Inflammatory macrophage (primary cell): ENCODE data around the gene RPL37.
"Not testable (repeated sequence)": the region's sequence is repeated elsewhere in the genome, so short reads cannot be mapped to it uniquely, and the experiment has no call there.

Source experiments
- DNase-seq, 2 donors: peaks; one replicate each; pipeline ENCODE4 v3.0.0-alpha.2; 2020 to 2022
- total RNA-seq, 18 experiments: gene quantifications; one replicate each; lab custom pipeline; 2026; ENCODE audit warnings: mixed read lengths in 6 of 18, inconsistent platforms in 2 of 18; lab: John Stamatoyannopoulos, UW

RPL37 gene
- total RNA-seq: 159 to 325 (median 258) reads per million in 18 experiments

GRCh38 chr5:40834849-40835787 lies at the start of gene RPL37:
RPL37 (minus strand) TSS chr5:40835222; CDS start chr5:40835185, 37 bp downstream.
- peak; percentile 97 to 98 for DNase-seq

- not testable (repeated sequence) for DNase-seq
Measured at GRCh38 chr5:40883051-40883450, 48.0 kb upstream of the RPL37 start.

- no peak for DNase-seq
Measured at GRCh38 chr5:40882291-40882690, 47.3 kb upstream of the RPL37 start.

GRCh38 chr5:40879163-40879942 lies 44.3 kb upstream of the RPL37 start:
- DNase-seq: peak in 1 of 2 donors; percentile 46

GRCh38 chr5:40877371-40877988 lies 42.5 kb upstream of the RPL37 start:
- no peak for DNase-seq

GRCh38 chr5:40875958-40876357 lies 40.9 kb upstream of the RPL37 start:
- no peak for DNase-seq

GRCh38 chr5:40873286-40873880 lies 38.4 kb upstream of the RPL37 start:
- peak; percentile 18 to 31 for DNase-seq

GRCh38 chr5:40872253-40872652 lies 37.2 kb upstream of the RPL37 start:
- not testable (repeated sequence) for DNase-seq

GRCh38 chr5:40871177-40871576 lies 36.2 kb upstream of the RPL37 start:
- DNase-seq: no peak

GRCh38 chr5:40869384-40869783 lies 34.4 kb upstream of the RPL37 start:
- DNase-seq: no peak

- DNase-seq: no peak
Measured at GRCh38 chr5:40866844-40867243, 31.8 kb upstream of the RPL37 start.

GRCh38 chr5:40865004-40865403 lies 30.0 kb upstream of the RPL37 start:
- not testable (repeated sequence) for DNase-seq

- DNase-seq: no peak
Measured at GRCh38 chr5:40860711-40861110, 25.7 kb upstream of the RPL37 start.

- DNase-seq: no peak
Measured at GRCh38 chr5:40853632-40854192, 18.7 kb upstream of the RPL37 start.

GRCh38 chr5:40847525-40847924 lies 12.5 kb upstream of the RPL37 start:
- DNase-seq: no peak

- no peak for DNase-seq
Measured at GRCh38 chr5:40846371-40846770, 11.3 kb upstream of the RPL37 start.

- no peak for DNase-seq
Measured at GRCh38 chr5:40844565-40844964, 9.5 kb upstream of the RPL37 start.

GRCh38 chr5:40842351-40842750 lies 7.3 kb upstream of the RPL37 start:
- DNase-seq: no peak

GRCh38 chr5:40841068-40841805 lies 6.2 kb upstream of the RPL37 start, which contains the start of gene CARD6:
CARD6 (plus strand) TSS chr5:40841367; CDS start chr5:40841383, 16 bp downstream.
- DNase-seq: peak; percentile 69

- no peak for DNase-seq
Measured at GRCh38 chr5:40838086-40838485, 3.1 kb upstream of the RPL37 start.

GRCh38 chr5:40834391-40834848 lies 602 bp downstream of the RPL37 start:
- DNase-seq: peak; percentile 37 to 42
